Measurements from ENCODE around the gene C3orf22. TPM values are rescaled to one million over a fixed set of nuclear protein-coding genes. Genes with fewer than 3 reads are reported as not detected.

The C3orf22 gene
- total RNA-seq, 2 experiments from 2014 or later, result not detected

GRCh38 chr3:126514161-126514560, 44.6 kb downstream of the C3orf22 start:
- POLR2A ChIA-PET, result no interaction called here
- CTCF ChIA-PET, result interaction anchor here (1.5 kb wide), 1 partner anchor 9 kb away, joined by 5 read pairs; the partner anchor contains the start of gene CHST13
- no peaks in the 10 kb centered on the region for H3K9me3 Mint-ChIP-seq

GRCh38 chr3:126512916-126513650, 45.6 kb downstream of the C3orf22 start:
- ChIA-PET POLR2A (no interaction called here), CTCF (no interaction called here)
- DNase-seq, result no peak
- Mint-ChIP-seq H3K4me1 (no peaks in the 10 kb centered on the region), H3K4me3 (no peak overlapping the region), H3K36me3 (ENCODE audit: low read depth) (no peaks in the 10 kb centered on the region), H3K27me3 (no peaks in the 10 kb centered on the region), H3K9me3 (no peaks in the 10 kb centered on the region), H3K27ac (no peak overlapping the region)

More at GRCh38 chr3:126514161-126514560, 44.6 kb downstream of the C3orf22 start:
- Mint-ChIP-seq H3K27me3 (no peaks in the 10 kb centered on the region), H3K4me1 (no peaks in the 10 kb centered on the region), H3K36me3 (ENCODE audit: low read depth) (no peaks in the 10 kb centered on the region), H3K4me3 (no peak overlapping the region), H3K27ac (no peak overlapping the region)
- no peak for DNase-seq

- Mint-ChIP-seq H3K9me3 (no peaks in the 10 kb centered on the region), H3K4me1 (no peaks in the 10 kb centered on the region), H3K4me3 (no peak overlapping the region), H3K27ac (no peak overlapping the region), H3K27me3 (no peaks in the 10 kb centered on the region), H3K36me3 (ENCODE audit: low read depth) (no peaks in the 10 kb centered on the region)
- CTCF ChIA-PET, result no interaction called here
- DNase-seq, result no peak
- POLR2A ChIA-PET, result no interaction called here
These were observed 46.7 kb downstream of the C3orf22 start for GRCh38 chr3:126512026-126512425.

- CTCF ChIA-PET, result no interaction called here
- Mint-ChIP-seq H3K27me3 (no peaks in the 10 kb centered on the region), H3K4me1 (no peaks in the 10 kb centered on the region), H3K36me3 (ENCODE audit: low read depth) (no peaks in the 10 kb centered on the region), H3K4me3 (no peak overlapping the region), H3K27ac (no peak overlapping the region), H3K9me3 (no peaks in the 10 kb centered on the region)
- DNase-seq, result no peak
- POLR2A ChIA-PET, result no interaction called here
These were observed 47.4 kb downstream of the C3orf22 start for GRCh38 chr3:126511291-126511690.

- Mint-ChIP-seq H3K4me3 (no peak overlapping the region), H3K36me3 (ENCODE audit: low read depth) (no peaks in the 10 kb centered on the region), H3K4me1 (no peaks in the 10 kb centered on the region), H3K27me3 (no peaks in the 10 kb centered on the region), H3K27ac (no peak overlapping the region), H3K9me3 (no peaks in the 10 kb centered on the region)
- POLR2A ChIA-PET, result no interaction called here
- CTCF ChIA-PET, result no interaction called here
- no peak for DNase-seq
These were observed 48.3 kb downstream of the C3orf22 start for GRCh38 chr3:126510308-126510910.

GRCh38 chr3:126509597-126510307, 49.0 kb downstream of the C3orf22 start:
- DNase-seq, result no peak
- POLR2A ChIA-PET, result no interaction called here
- H3K27me3 Mint-ChIP-seq, result no peaks in the 10 kb centered on the region
- no peaks in the 10 kb centered on the region for H3K9me3 Mint-ChIP-seq
- H3K4me3 Mint-ChIP-seq, result no peak overlapping the region
- CTCF ChIA-PET, result no interaction called here
- no peaks in the 10 kb centered on the region for H3K36me3 Mint-ChIP-seq (ENCODE audit: low read depth)
- H3K27ac Mint-ChIP-seq, result no peak overlapping the region
- no peaks in the 10 kb centered on the region for H3K4me1 Mint-ChIP-seq

- CTCF ChIA-PET, result no interaction called here
- Mint-ChIP-seq H3K27me3 (no peaks in the 10 kb centered on the region), H3K27ac (no peak overlapping the region), H3K9me3 (no peaks in the 10 kb centered on the region), H3K4me3 (no peak overlapping the region), H3K4me1 (no peaks in the 10 kb centered on the region), H3K36me3 (ENCODE audit: low read depth) (no peaks in the 10 kb centered on the region)
- POLR2A ChIA-PET, result no interaction called here
- DNase-seq, result no peak
These were observed 50.2 kb downstream of the C3orf22 start for GRCh38 chr3:126508564-126508964.

- H3K27ac Mint-ChIP-seq, result no peak overlapping the region
- no peak for DNase-seq
- H3K4me3 Mint-ChIP-seq, result no peak overlapping the region
- H3K36me3 Mint-ChIP-seq (ENCODE audit: low read depth), result no peaks in the 10 kb centered on the region
- H3K27me3 Mint-ChIP-seq, result no peaks in the 10 kb centered on the region
- CTCF ChIA-PET, result no interaction called here
- H3K4me1 Mint-ChIP-seq, result no peaks in the 10 kb centered on the region
- H3K9me3 Mint-ChIP-seq, result no peaks in the 10 kb centered on the region
- POLR2A ChIA-PET, result no interaction called here
These were observed 50.8 kb downstream of the C3orf22 start for GRCh38 chr3:126507886-126508285.

GRCh38 chr3:126503701-126504100, 55.0 kb downstream of the C3orf22 start:
- ChIA-PET POLR2A (no interaction called here), CTCF (no interaction called here)
- no peaks in the 10 kb centered on the region for H3K36me3 Mint-ChIP-seq (ENCODE audit: low read depth)
- H3K27ac Mint-ChIP-seq, result no peak overlapping the region
- peaks cover 1% of the 10 kb centered on the region for H3K4me1 Mint-ChIP-seq
- no peaks in the 10 kb centered on the region for H3K27me3 Mint-ChIP-seq
- no peak for DNase-seq
- no peaks in the 10 kb centered on the region for H3K9me3 Mint-ChIP-seq
- H3K4me3 Mint-ChIP-seq, result no peak overlapping the region

- no peak for DNase-seq
- CTCF ChIA-PET, result no interaction called here
- H3K27ac Mint-ChIP-seq, result no peak overlapping the region
- no peaks in the 10 kb centered on the region for H3K36me3 Mint-ChIP-seq (ENCODE audit: low read depth)
- POLR2A ChIA-PET, result no interaction called here
- H3K4me1 Mint-ChIP-seq, result peaks cover 1% of the 10 kb centered on the region
- no peaks in the 10 kb centered on the region for H3K27me3 Mint-ChIP-seq
- H3K9me3 Mint-ChIP-seq, result no peaks in the 10 kb centered on the region
- H3K4me3 Mint-ChIP-seq, result no peak overlapping the region
These were observed 56.1 kb downstream of the C3orf22 start for GRCh38 chr3:126502656-126503055.

GRCh38 chr3:126501736-126502135, 57.0 kb downstream of the C3orf22 start:
- no peaks in the 10 kb centered on the region for H3K9me3 Mint-ChIP-seq
- H3K4me1 Mint-ChIP-seq, result peaks cover 6% of the 10 kb centered on the region
- no peaks in the 10 kb centered on the region for H3K27me3 Mint-ChIP-seq
- no peak overlapping the region for H3K4me3 Mint-ChIP-seq
- H3K27ac Mint-ChIP-seq, result no peak overlapping the region
- CTCF ChIA-PET, result no interaction called here
- DNase-seq, result no peak
- no peaks in the 10 kb centered on the region for H3K36me3 Mint-ChIP-seq (ENCODE audit: low read depth)
- POLR2A ChIA-PET, result no interaction called here

GRCh38 chr3:126501054-126501453, 57.7 kb downstream of the C3orf22 start:
- peaks cover 6% of the 10 kb centered on the region for H3K4me1 Mint-ChIP-seq
- CTCF ChIA-PET, result interaction anchor here (1.2 kb wide), 1 partner anchor 21 kb away, joined by 4 read pairs; no protein-coding TSS in a partner anchor
- H3K9me3 Mint-ChIP-seq, result no peaks in the 10 kb centered on the region
- POLR2A ChIA-PET, result no interaction called here
- no peaks in the 10 kb centered on the region for H3K27me3 Mint-ChIP-seq
- no peak overlapping the region for H3K4me3 Mint-ChIP-seq
- H3K36me3 Mint-ChIP-seq (ENCODE audit: low read depth), result no peaks in the 10 kb centered on the region
- H3K27ac Mint-ChIP-seq, result no peak overlapping the region
- DNase-seq, result no peak

GRCh38 chr3:126500016-126500415, 58.7 kb downstream of the C3orf22 start:
- ChIA-PET POLR2A (no interaction called here), CTCF (interaction anchor here (1.2 kb wide), 1 partner anchor 23 kb away, joined by 4 read pairs; no protein-coding TSS in a partner anchor)
- Mint-ChIP-seq H3K27ac (no peak overlapping the region), H3K27me3 (no peaks in the 10 kb centered on the region), H3K9me3 (no peaks in the 10 kb centered on the region), H3K4me1 (peaks cover 6% of the 10 kb centered on the region), H3K36me3 (ENCODE audit: low read depth) (no peaks in the 10 kb centered on the region), H3K4me3 (no peak overlapping the region)
- DNase-seq, result no peak

Data from activated CD4-positive, alpha-beta memory T cell treated with anti-CD3 and anti-CD28 coated beads, Interleukin-2, amount 10 ng/mL, durations not matched to agents 7 days and 5 days (primary cell).